ENCODE results near the gene MALAT1.

MALAT1 gene

GRCh38 chr11:65498727-65498976 lies 193 bp upstream of the MALAT1 start:
- Mint-ChIP-seq H3K4me1 (ENCODE audit: low read depth in 2 of 2) (peaks cover 28 to 31% of the 10 kb centered on the region in 2 donors), H3K27ac (no peak overlapping the region), H3K27me3 (no peaks in the 10 kb centered on the region), H3K9me3 (no peaks in the 10 kb centered on the region), H3K36me3 (ENCODE audit: insufficient read depth) (no peaks in the 10 kb centered on the region), H3K4me3 (no peak overlapping the region)
- DNase-seq (no peak), ATAC-seq (replicated peaks) (no peak)

GRCh38 chr11:65499713-65500386 lies 1.0 kb downstream of the MALAT1 start:
- Mint-ChIP-seq H3K4me3 (no peak overlapping the region), H3K9me3 (no peaks in the 10 kb centered on the region), H3K36me3 (ENCODE audit: insufficient read depth) (no peaks in the 10 kb centered on the region), H3K4me1 (ENCODE audit: low read depth in 2 of 2) (peaks cover 37 to 41% of the 10 kb centered on the region in 2 donors), H3K27ac (no peak overlapping the region), H3K27me3 (no peaks in the 10 kb centered on the region)
- DNase-seq: no peak
- ATAC-seq (replicated peaks): no peak

- no peak for ATAC-seq (replicated peaks)
These were observed 1.7 kb downstream of the MALAT1 start for GRCh38 chr11:65500387-65501185.

GRCh38 chr11:65501186-65501471 lies 2.3 kb downstream of the MALAT1 start:
- ATAC-seq (replicated peaks): no peak
- DNase-seq: no peak
- H3K4me3 Mint-ChIP-seq: no peak overlapping the region
- no peaks in the 10 kb centered on the region for H3K27me3 Mint-ChIP-seq
- no peaks in the 10 kb centered on the region for H3K9me3 Mint-ChIP-seq
- no peak overlapping the region for H3K27ac Mint-ChIP-seq
- H3K36me3 Mint-ChIP-seq (ENCODE audit: insufficient read depth): no peaks in the 10 kb centered on the region
- peaks cover 46 to 52% of the 10 kb centered on the region in 2 donors for H3K4me1 Mint-ChIP-seq (ENCODE audit: low read depth in 2 of 2)

More at GRCh38 chr11:65500387-65501185, 1.7 kb downstream of the MALAT1 start:
- no peak for DNase-seq
- H3K27me3 Mint-ChIP-seq: no peaks in the 10 kb centered on the region
- peaks cover 42 to 47% of the 10 kb centered on the region in 2 donors for H3K4me1 Mint-ChIP-seq (ENCODE audit: low read depth in 2 of 2)
- no peaks in the 10 kb centered on the region for H3K36me3 Mint-ChIP-seq (ENCODE audit: insufficient read depth)
- H3K9me3 Mint-ChIP-seq: no peaks in the 10 kb centered on the region
- H3K27ac Mint-ChIP-seq: no peak overlapping the region
- H3K4me3 Mint-ChIP-seq: no peak overlapping the region

GRCh38 chr11:65501472-65502273 lies 2.8 kb downstream of the MALAT1 start:
- DNase-seq (no peak), ATAC-seq (replicated peaks) (no peak)
- Mint-ChIP-seq H3K27me3 (no peaks in the 10 kb centered on the region), H3K4me1 (ENCODE audit: low read depth in 2 of 2) (peaks cover 46 to 52% of the 10 kb centered on the region in 2 donors), H3K4me3 (no peak overlapping the region), H3K9me3 (no peaks in the 10 kb centered on the region), H3K36me3 (ENCODE audit: insufficient read depth) (no peaks in the 10 kb centered on the region), H3K27ac (no peak overlapping the region)

- DNase-seq (no peak), ATAC-seq (replicated peaks) (no peak)
- Mint-ChIP-seq H3K27me3 (no peaks in the 10 kb centered on the region), H3K4me3 (no peak overlapping the region), H3K36me3 (ENCODE audit: insufficient read depth) (no peaks in the 10 kb centered on the region), H3K27ac (no peak overlapping the region), H3K9me3 (no peaks in the 10 kb centered on the region), H3K4me1 (ENCODE audit: low read depth in 2 of 2) (peaks cover 46 to 52% of the 10 kb centered on the region in 2 donors)
These were observed 3.4 kb downstream of the MALAT1 start for GRCh38 chr11:65502274-65502554.

- no peak for DNase-seq
These were observed 3.9 kb downstream of the MALAT1 start for GRCh38 chr11:65502555-65503367.

GRCh38 chr11:65503368-65503948 lies 4.6 kb downstream of the MALAT1 start:
- Mint-ChIP-seq H3K27ac (peak overlapping the region in 1 of 2 donors; percentile 84), H3K27me3 (no peaks in the 10 kb centered on the region), H3K4me3 (no peak overlapping the region), H3K9me3 (no peaks in the 10 kb centered on the region), H3K36me3 (ENCODE audit: insufficient read depth) (no peaks in the 10 kb centered on the region), H3K4me1 (ENCODE audit: low read depth in 2 of 2) (peaks cover 49 to 57% of the 10 kb centered on the region in 2 donors)
- ATAC-seq (replicated peaks) (no peak), DNase-seq (no peak)

More at GRCh38 chr11:65502555-65503367, 3.9 kb downstream of the MALAT1 start:
- no peak overlapping the region for H3K4me3 Mint-ChIP-seq
- no peak for ATAC-seq (replicated peaks)
- H3K36me3 Mint-ChIP-seq (ENCODE audit: insufficient read depth): no peaks in the 10 kb centered on the region
- H3K9me3 Mint-ChIP-seq: no peaks in the 10 kb centered on the region
- H3K4me1 Mint-ChIP-seq (ENCODE audit: low read depth in 2 of 2): peaks cover 48 to 56% of the 10 kb centered on the region in 2 donors
- H3K27me3 Mint-ChIP-seq: no peaks in the 10 kb centered on the region
- no peak overlapping the region for H3K27ac Mint-ChIP-seq

GRCh38 chr11:65503949-65504673 lies 5.3 kb downstream of the MALAT1 start:
- ATAC-seq (replicated peaks) (no peak), DNase-seq (no peak)
- peak overlapping the region in 1 of 2 donors; percentile 84 for H3K27ac Mint-ChIP-seq
- no peaks in the 10 kb centered on the region for H3K9me3 Mint-ChIP-seq
- no peaks in the 10 kb centered on the region for H3K27me3 Mint-ChIP-seq
- H3K4me1 Mint-ChIP-seq (ENCODE audit: low read depth in 2 of 2): peaks cover 47 to 57% of the 10 kb centered on the region in 2 donors
- no peak overlapping the region for H3K4me3 Mint-ChIP-seq
- H3K36me3 Mint-ChIP-seq (ENCODE audit: insufficient read depth): no peaks in the 10 kb centered on the region

- no peak for ATAC-seq (replicated peaks)
- Mint-ChIP-seq H3K27me3 (no peaks in the 10 kb centered on the region), H3K36me3 (ENCODE audit: insufficient read depth) (peaks cover 1% of the 10 kb centered on the region), H3K9me3 (no peaks in the 10 kb centered on the region), H3K27ac (peak overlapping the region in 1 of 2 donors; percentile 84), H3K4me1 (ENCODE audit: low read depth in 2 of 2) (peaks cover 50 to 57% of the 10 kb centered on the region in 2 donors), H3K4me3 (no peak overlapping the region)
- no peak for DNase-seq
These were observed 6.0 kb downstream of the MALAT1 start for GRCh38 chr11:65504674-65505465.

- DNase-seq (no peak), ATAC-seq (replicated peaks) (no peak)
- H3K27me3 Mint-ChIP-seq: no peaks in the 10 kb centered on the region
- no peaks in the 10 kb centered on the region for H3K9me3 Mint-ChIP-seq
- peak overlapping the region in 1 of 2 donors; percentile 84 for H3K27ac Mint-ChIP-seq
- peaks cover 7% of the 10 kb centered on the region for H3K36me3 Mint-ChIP-seq (ENCODE audit: insufficient read depth)
- no peak overlapping the region for H3K4me3 Mint-ChIP-seq
- H3K4me1 Mint-ChIP-seq (ENCODE audit: low read depth in 2 of 2): peaks cover 54 to 61% of the 10 kb centered on the region in 2 donors
These were observed 6.8 kb downstream of the MALAT1 start for GRCh38 chr11:65505466-65506289.

Data from effector memory CD8-positive, alpha-beta T cell (primary cell).